Prostate gland (tissue), 2 donors: Measurements from ENCODE around the gene PCIF1.

ENCODE experiments used
- CTCF ChIP-seq, 4 experiments: fragments of 200-600 bp in 2 of 4; fragments of 450-650 bp in 2 of 4; sonication (generic) in 2 of 4; IDR thresholded peaks; 1 replicate in 3 of 4; 2 replicates in 1 of 4; pipeline ENCODE4 v1.5.1; 2016 to 2019; ENCODE audit warnings: antibody characterized with exemption in 4 of 4, mild to moderate bottlenecking in 2 of 4, moderate library complexity in 2 of 4
- POLR2A ChIP-seq: fragments of 450-650 bp; IDR thresholded peaks from one replicate; pipeline ENCODE4 v1.6.1; 2016; ENCODE audit warnings: antibody characterized with exemption, mild to moderate bottlenecking
- POLR2AphosphoS5 ChIP-seq: sonication (generic); formaldehyde crosslinking; IDR thresholded peaks from one replicate; pipeline ENCODE4 v1.6.1; 2017; ENCODE audit warnings: antibody characterized with exemption

- no peak for TF ChIP-seq POLR2AphosphoS5
- no peak for TF ChIP-seq CTCF (IDR thresholded peaks at IDR 0.05)
- TF ChIP-seq POLR2A = no peak
Observed at GRCh38 chr20:45934046-45934585, 367 bp upstream of the PCIF1 start.
